IMR-90 (cell line): ENCODE results near the gene CASP6. TPM values are rescaled to one million over a fixed set of nuclear protein-coding genes. Genes with fewer than 3 reads are reported as not detected.

ENCODE experiments used
- ATAC-seq: fragments of 200-7000 bp; cut with Tn5 transposase; 2 replicates; pipeline ENCODE4 v1.9.1; 2020; ENCODE audit warnings: low read depth, mild to moderate bottlenecking, moderate library complexity
- BruUV-seq: library from RNA; stranded (reverse); fragments of 400-500 nt; replicated peaks from 2 replicates; lab custom pipeline; 2021; lab: Mats Ljungman, UMichigan
- CTCF ChIA-PET: fragments of 300-600 bp; formaldehyde crosslinking; extraction: SDS; loops from one replicate; lab custom pipeline; 2021; ENCODE audit warnings: antibody characterized with exemption; lab: Yijun Ruan, JAX
- POLR2A ChIA-PET: fragments of 300-600 bp; sonication (Branson Sonifier 250); formaldehyde crosslinking; loops from one replicate; lab custom pipeline; 2022; ENCODE audit warnings: antibody characterized with exemption; ENCODE audit not compliant: unreplicated experiment; lab: Charles Lee
- DNase-seq: peaks from one replicate; pipeline ENCODE4 v3.0.0; 2013
- H2AFZ ChIP-seq: replicated peaks from 2 replicates; pipeline ENCODE3; 2013; ENCODE audit warnings: low read length, mild to moderate bottlenecking; ENCODE audit not compliant: poor library complexity
- H2AK5ac ChIP-seq: 2 replicates; pipeline ENCODE4 v1.6.1; 2013; ENCODE audit warnings: low read depth, low read length, inconsistent platforms
- H2AK9ac ChIP-seq: replicated peaks from 2 replicates; pipeline ENCODE3; 2013; ENCODE audit warnings: mild to moderate bottlenecking, low read depth, low read length, moderate library complexity; ENCODE audit not compliant: poor library complexity
- H2BK120ac ChIP-seq: 2 replicates; pipeline ENCODE4 v1.6.1; 2013; ENCODE audit warnings: low read depth, low read length, inconsistent platforms
- H2BK15ac ChIP-seq: 3 replicates; pipeline ENCODE4 v1.6.1; 2013; ENCODE audit warnings: low read depth, low read length, inconsistent platforms
- H2BK20ac ChIP-seq: 2 replicates; pipeline ENCODE4 v1.6.1; 2013; ENCODE audit warnings: low read depth, mild to moderate bottlenecking, inconsistent platforms, low read length, moderate library complexity
- H2BK5ac ChIP-seq: 2 replicates; pipeline ENCODE4 v1.6.1; 2013; ENCODE audit warnings: mild to moderate bottlenecking, low read depth, low read length, inconsistent platforms; ENCODE audit not compliant: poor library complexity, severe bottlenecking
- H3K14ac ChIP-seq: replicated peaks from 2 replicates; pipeline ENCODE4 v1.6.1; 2013; ENCODE audit warnings: low read depth, low read length, inconsistent platforms
- H3K18ac ChIP-seq: 2 replicates; pipeline ENCODE4 v1.6.1; 2013; ENCODE audit warnings: low read depth, low read length, control low read depth
- H3K23ac ChIP-seq: 2 replicates; pipeline ENCODE4 v1.6.1; 2013; ENCODE audit warnings: low read depth, low read length, inconsistent platforms
- H3K27ac ChIP-seq: 2 replicates; pipeline ENCODE4 v1.5.1; 2013; ENCODE audit warnings: mild to moderate bottlenecking, control low read depth, low read length; ENCODE audit not compliant: insufficient read depth
- H3K27me3 ChIP-seq: 2 replicates; pipeline ENCODE4 v1.6.1; 2013; ENCODE audit warnings: low read length; ENCODE audit not compliant: control insufficient read depth, insufficient read depth
- H3K36me3 ChIP-seq: 2 replicates; pipeline ENCODE4 v1.6.1; 2013; ENCODE audit warnings: low read length, mixed read lengths; ENCODE audit not compliant: control insufficient read depth, insufficient read depth
- H3K4ac ChIP-seq: 2 replicates; pipeline ENCODE4 v1.6.1; 2013; ENCODE audit warnings: low read depth, low read length, inconsistent platforms
- H3K4me1 ChIP-seq: 2 replicates; pipeline ENCODE4 v1.6.1; 2013; ENCODE audit warnings: low read length, mixed read lengths; ENCODE audit not compliant: control insufficient read depth, insufficient read depth
- H3K4me2 ChIP-seq: 2 replicates; pipeline ENCODE4 v1.6.1; 2013; ENCODE audit warnings: low read depth, mild to moderate bottlenecking, control low read depth, low read length, moderate library complexity
- H3K4me3 ChIP-seq: 2 replicates; pipeline ENCODE4 v1.5.1; 2013; ENCODE audit warnings: low read depth, mild to moderate bottlenecking, control low read depth, low read length, moderate library complexity; ENCODE audit not compliant: insufficient read depth
- H3K56ac ChIP-seq: 2 replicates; pipeline ENCODE4 v1.6.1; 2013; ENCODE audit warnings: low read length, inconsistent platforms; ENCODE audit not compliant: insufficient read depth; ENCODE audit errors: extremely low read depth
- H3K79me1 ChIP-seq, 2 experiments: 2 replicates each; pipeline ENCODE4 v1.6.1; 2013; ENCODE audit warnings: low read length in 2 of 2, inconsistent platforms in 1 of 2, low read depth in 1 of 2
- H3K9ac ChIP-seq: 2 replicates; pipeline ENCODE4 v1.6.1; 2013; ENCODE audit warnings: low read depth, low read length, control low read depth
- H3K9me1 ChIP-seq: 2 replicates; pipeline ENCODE4 v1.6.1; 2013; ENCODE audit warnings: low read length, inconsistent platforms; ENCODE audit not compliant: insufficient read depth
- H3K9me3 ChIP-seq: 2 replicates; pipeline ENCODE4 v1.6.1; 2013; ENCODE audit warnings: low read length; ENCODE audit not compliant: control insufficient read depth, insufficient read depth
- H4K20me1 ChIP-seq: 2 replicates; pipeline ENCODE4 v1.6.1; 2013; ENCODE audit warnings: low read length, inconsistent platforms; ENCODE audit not compliant: insufficient read depth
- H4K5ac ChIP-seq: 2 replicates; pipeline ENCODE4 v1.6.1; 2013; ENCODE audit warnings: mild to moderate bottlenecking, low read depth, low read length, control low read depth
- H4K8ac ChIP-seq, 2 experiments: 2 replicates each; pipeline ENCODE4 v1.6.1; 2013; ENCODE audit warnings: low read depth in 2 of 2, low read length in 2 of 2, control low read depth in 1 of 2, inconsistent platforms in 1 of 2
- H4K91ac ChIP-seq: 2 replicates; pipeline ENCODE4 v1.6.1; 2013; ENCODE audit warnings: low read depth, low read length, inconsistent platforms; ENCODE audit not compliant: insufficient read depth
- BHLHE40 ChIP-seq: fragments of 150-350 bp; IDR thresholded peaks from 2 replicates; pipeline ENCODE4 v1.6.1; 2016; ENCODE audit warnings: mild to moderate bottlenecking, low read depth, low read length
- CEBPB ChIP-seq: IDR thresholded peaks from 2 replicates; pipeline ENCODE4 v1.6.1; 2012; ENCODE audit warnings: low read depth, low read length, improper control_type of control experiment
- CHD1 ChIP-seq: IDR thresholded peaks from 2 replicates; pipeline ENCODE4 v1.6.1; 2012; ENCODE audit warnings: low read depth, low read length, improper control_type of control experiment
- FOS ChIP-seq: fragments of 150-350 bp; IDR thresholded peaks from 2 replicates; pipeline ENCODE4 v1.6.1; 2016; ENCODE audit warnings: low read depth, low read length
- MAFK ChIP-seq: IDR thresholded peaks from 2 replicates; pipeline ENCODE4 v1.6.1; 2012; ENCODE audit warnings: low read depth, low read length, improper control_type of control experiment
- MAZ ChIP-seq: IDR thresholded peaks from 2 replicates; pipeline ENCODE4 v1.6.1; 2012; ENCODE audit warnings: low read depth, mild to moderate bottlenecking, low read length, improper control_type of control experiment, moderate library complexity, borderline replicate concordance
- MXI1 ChIP-seq: IDR thresholded peaks from 2 replicates; pipeline ENCODE4 v1.6.1; 2012; ENCODE audit warnings: low read depth, mild to moderate bottlenecking, low read length, moderate library complexity, borderline replicate concordance
- NFE2L2 ChIP-seq: fragments of 150-350 bp; IDR thresholded peaks from 2 replicates; pipeline ENCODE4 v1.6.1; 2016; ENCODE audit warnings: low read depth, mild to moderate bottlenecking, low read length
- POLR2A ChIP-seq: IDR thresholded peaks from 2 replicates; pipeline ENCODE4 v1.6.1; 2012; ENCODE audit warnings: mild to moderate bottlenecking, low read depth, low read length
- RAD21 ChIP-seq: IDR thresholded peaks from 2 replicates; pipeline ENCODE4 v1.6.1; 2012; ENCODE audit warnings: low read length, improper control_type of control experiment
- RCOR1 ChIP-seq: IDR thresholded peaks from 2 replicates; pipeline ENCODE4 v1.6.1; 2012; ENCODE audit warnings: mild to moderate bottlenecking, low read length, improper control_type of control experiment; ENCODE audit not compliant: insufficient replicate concordance
- RFX5 ChIP-seq: IDR thresholded peaks from 2 replicates; pipeline ENCODE4 v1.8.0; 2012; ENCODE audit warnings: low read depth, mild to moderate bottlenecking, low read length, moderate library complexity
- SMC3 ChIP-seq: fragments of 150-350 bp; IDR thresholded peaks from 2 replicates; pipeline ENCODE4 v1.6.1; 2016; ENCODE audit warnings: low read depth, mild to moderate bottlenecking, antibody characterized with exemption, low read length, moderate library complexity
- WGBS, 2 experiments: methylation state at CpG; one replicate each; pipeline versions ENCODE4 v1.1.5 to v1.1.7; 2013; ENCODE audit warnings: missing lambda C conversion rate in 2 of 2; ENCODE audit not compliant: insufficient read length in 1 of 2; ENCODE audit errors: extremely low coverage in 2 of 2; 5-methylcytosine and 5-hydroxymethylcytosine counted together
- dilution Hi-C: fragments of 300-500 bp; cut with HindIII; formaldehyde crosslinking; loops from one replicate; pipeline ENCODE4 v1.14.3; 2018; ENCODE audit warnings: low sequenced_read_pairs; ENCODE audit not compliant: unreplicated experiment
- in situ Hi-C: fragments of 300-500 bp; cut with MboI; formaldehyde crosslinking; loops from 3 replicates; pipeline ENCODE4 v1.14.3; 2019; ENCODE audit warnings: low sequenced_read_pairs, inconsistent platforms, mixed read lengths
- intact Hi-C: fragments of 100-400 bp; cut with micrococcal nuclease; formaldehyde crosslinking; loops from 2 replicates; pipeline ENCODE4 v1.10.0; 2022
- polyA plus RNA-seq, 3 experiments: library from polyadenylated mRNA; depleted of rRNA; stranded (reverse); fragments of >200 nt; gene quantifications; 2 replicates each; pipeline ENCODE4 v1.2.3, GENCODE V29; 2012; ENCODE audit warnings: low replicate concordance in 1 of 3
- total RNA-seq: library from RNA; depleted of rRNA; stranded (reverse); fragments of >200 nt; gene quantifications from 2 replicates; pipeline ENCODE4 v1.2.3, GENCODE V29; 2012
- TF ChIP-seq, protein P1 (sequence below): fragments of 150-350 bp; IDR thresholded peaks from 2 replicates; pipeline ENCODE4 v1.6.1; 2016; ENCODE audit warnings: low read depth, mild to moderate bottlenecking, low read length, moderate library complexity, borderline replicate concordance
- TF ChIP-seq, protein P2 (sequence below): conservative IDR thresholded peaks from 2 replicates; pipeline ENCODE4 v1.5.1; 2012; ENCODE audit warnings: mild to moderate bottlenecking, low read depth, low read length, improper control_type of control experiment
- TF ChIP-seq, protein P3 (sequence below): fragments of 150-350 bp; IDR thresholded peaks from 2 replicates; pipeline ENCODE4 v1.6.1; 2017; ENCODE audit warnings: mild to moderate bottlenecking, antibody characterized with exemption, low read length, low read depth

The CASP6 gene
- total and polyA plus RNA-seq, 2 of the 4 experiments (the other 2 are of a cell fraction): 25.0 to 44.1 TPM

DNA sequence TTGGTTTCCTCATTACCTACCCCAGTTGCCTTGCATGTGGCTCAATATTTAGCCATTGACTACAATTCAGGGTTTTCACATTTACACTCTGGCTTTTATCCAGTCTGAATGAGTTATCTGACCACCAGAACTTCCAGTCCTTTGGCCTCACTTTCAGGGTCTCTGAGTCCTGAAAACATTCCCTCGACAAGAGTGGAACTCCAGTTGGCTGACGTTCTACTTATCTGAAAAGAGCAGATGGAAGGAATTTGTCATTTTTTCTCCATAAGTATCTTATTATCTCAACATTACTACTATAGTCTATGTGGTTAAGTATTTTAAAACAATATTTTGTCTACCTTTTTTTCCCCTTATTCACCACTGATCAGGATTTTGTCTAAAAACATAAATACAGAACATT is 5.2 kb upstream of the CASP6 start:
- Histone ChIP-seq H3K79me1 (no peaks in the 10 kb centered on the region), H3K9me3 (no peaks in the 10 kb centered on the region), H3K4me2 (no peak overlapping the region), H3K9me1 (no peaks in the 10 kb centered on the region), H3K9ac (no peak overlapping the region), H2AFZ (no peak overlapping the region), H4K5ac (no peak overlapping the region), H3K56ac (no peak overlapping the region), H3K36me3 (0 out of 2 replicates have a peak, but pooled peaks cover 2% of the 10 kb centered on the region), H3K27me3 (no peaks in the 10 kb centered on the region), H4K91ac (no peak overlapping the region), H4K20me1 (no peaks in the 10 kb centered on the region), H3K27ac (no peak overlapping the region), H2BK20ac (no peak overlapping the region), H2BK15ac (no peak overlapping the region), H3K4me3 (no peak overlapping the region), H2AK5ac (no peak overlapping the region), H4K8ac (no peak overlapping the region), H2AK9ac (no peak overlapping the region), H3K14ac (no peak overlapping the region), H2BK120ac (no peak overlapping the region), H3K4me1 (no peaks in the 10 kb centered on the region), H3K4ac (no peak overlapping the region), H2BK5ac (no peak overlapping the region), H3K23ac (no peak overlapping the region), H3K18ac (no peak overlapping the region)
- POLR2A ChIA-PET: no interaction called here
- BruUV-seq: no TSS peak
- dilution Hi-C loops: no loop called here
- TF ChIP-seq MAFK (no peak), MXI1 (no peak), NFE2L2 (no peak), RCOR1 (no peak), RFX5 (no peak), CEBPB (no peak), SMC3 (no peak), POLR2A (no peak), MAZ (no peak), CHD1 (no peak), FOS (no peak), RAD21 (no peak), BHLHE40 (no peak)
- TF ChIP-seq, protein P1, sequence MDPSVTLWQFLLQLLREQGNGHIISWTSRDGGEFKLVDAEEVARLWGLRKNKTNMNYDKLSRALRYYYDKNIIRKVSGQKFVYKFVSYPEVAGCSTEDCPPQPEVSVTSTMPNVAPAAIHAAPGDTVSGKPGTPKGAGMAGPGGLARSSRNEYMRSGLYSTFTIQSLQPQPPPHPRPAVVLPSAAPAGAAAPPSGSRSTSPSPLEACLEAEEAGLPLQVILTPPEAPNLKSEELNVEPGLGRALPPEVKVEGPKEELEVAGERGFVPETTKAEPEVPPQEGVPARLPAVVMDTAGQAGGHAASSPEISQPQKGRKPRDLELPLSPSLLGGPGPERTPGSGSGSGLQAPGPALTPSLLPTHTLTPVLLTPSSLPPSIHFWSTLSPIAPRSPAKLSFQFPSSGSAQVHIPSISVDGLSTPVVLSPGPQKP: no peak
- TF ChIP-seq, protein P2, sequence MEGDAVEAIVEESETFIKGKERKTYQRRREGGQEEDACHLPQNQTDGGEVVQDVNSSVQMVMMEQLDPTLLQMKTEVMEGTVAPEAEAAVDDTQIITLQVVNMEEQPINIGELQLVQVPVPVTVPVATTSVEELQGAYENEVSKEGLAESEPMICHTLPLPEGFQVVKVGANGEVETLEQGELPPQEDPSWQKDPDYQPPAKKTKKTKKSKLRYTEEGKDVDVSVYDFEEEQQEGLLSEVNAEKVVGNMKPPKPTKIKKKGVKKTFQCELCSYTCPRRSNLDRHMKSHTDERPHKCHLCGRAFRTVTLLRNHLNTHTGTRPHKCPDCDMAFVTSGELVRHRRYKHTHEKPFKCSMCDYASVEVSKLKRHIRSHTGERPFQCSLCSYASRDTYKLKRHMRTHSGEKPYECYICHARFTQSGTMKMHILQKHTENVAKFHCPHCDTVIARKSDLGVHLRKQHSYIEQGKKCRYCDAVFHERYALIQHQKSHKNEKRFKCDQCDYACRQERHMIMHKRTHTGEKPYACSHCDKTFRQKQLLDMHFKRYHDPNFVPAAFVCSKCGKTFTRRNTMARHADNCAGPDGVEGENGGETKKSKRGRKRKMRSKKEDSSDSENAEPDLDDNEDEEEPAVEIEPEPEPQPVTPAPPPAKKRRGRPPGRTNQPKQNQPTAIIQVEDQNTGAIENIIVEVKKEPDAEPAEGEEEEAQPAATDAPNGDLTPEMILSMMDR: no peak
- TF ChIP-seq, protein P3, sequence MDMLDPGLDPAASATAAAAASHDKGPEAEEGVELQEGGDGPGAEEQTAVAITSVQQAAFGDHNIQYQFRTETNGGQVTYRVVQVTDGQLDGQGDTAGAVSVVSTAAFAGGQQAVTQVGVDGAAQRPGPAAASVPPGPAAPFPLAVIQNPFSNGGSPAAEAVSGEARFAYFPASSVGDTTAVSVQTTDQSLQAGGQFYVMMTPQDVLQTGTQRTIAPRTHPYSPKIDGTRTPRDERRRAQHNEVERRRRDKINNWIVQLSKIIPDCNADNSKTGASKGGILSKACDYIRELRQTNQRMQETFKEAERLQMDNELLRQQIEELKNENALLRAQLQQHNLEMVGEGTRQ: no peak
- ATAC-seq (no peak), DNase-seq (no peak)
- CTCF ChIA-PET: no interaction called here
- in situ Hi-C loops: loop anchor here (10.0 kb wide), 1 partner anchor 106 kb away; the partner anchor contains the start of gene GAR1
- intact Hi-C loops: no loop called here
- no CpG with 5 or more reads among the region's 2 CpGs for WGBS, 2 experiments
